HG03558 (cell line): ENCODE data around the gene EYA2.
"Not testable (repeated sequence)": the region's sequence is repeated elsewhere in the genome, so short reads cannot be mapped to it uniquely, and the experiment has no call there.

Source experiments
- ATAC-seq: cut with Tn5 transposase; IDR thresholded peaks from one replicate; pipeline ENCODE4 v1.9.1; 2021; ENCODE audit warnings: moderate number of reproducible peaks; ENCODE audit not compliant: unreplicated experiment; ENCODE audit errors: extremely low read depth

Gene EYA2

GRCh38 chr20:46894971-46895905 is 595 bp downstream of the EYA2 start:
- ATAC-seq: no peak

DNA sequence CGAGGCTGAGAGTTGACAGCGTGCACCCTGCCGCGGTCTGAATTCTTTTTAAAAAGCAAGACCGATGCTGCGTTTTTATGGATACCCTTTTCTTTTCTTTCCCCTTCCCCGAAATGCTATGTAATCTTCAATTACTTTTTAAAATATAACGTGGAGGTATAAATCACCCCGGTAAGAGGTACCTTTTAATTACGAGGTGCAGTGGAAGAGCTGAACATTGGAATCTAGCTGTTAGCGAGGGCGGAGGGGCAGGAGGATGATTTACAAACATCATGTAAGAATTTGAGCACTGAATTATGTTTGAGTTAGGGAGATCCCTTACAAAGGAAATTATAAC is 1.2 kb downstream of the EYA2 start:
- no peak for ATAC-seq

GRCh38 chr20:46897328-46897880 is 2.8 kb downstream of the EYA2 start:
- ATAC-seq: no peak

DNA sequence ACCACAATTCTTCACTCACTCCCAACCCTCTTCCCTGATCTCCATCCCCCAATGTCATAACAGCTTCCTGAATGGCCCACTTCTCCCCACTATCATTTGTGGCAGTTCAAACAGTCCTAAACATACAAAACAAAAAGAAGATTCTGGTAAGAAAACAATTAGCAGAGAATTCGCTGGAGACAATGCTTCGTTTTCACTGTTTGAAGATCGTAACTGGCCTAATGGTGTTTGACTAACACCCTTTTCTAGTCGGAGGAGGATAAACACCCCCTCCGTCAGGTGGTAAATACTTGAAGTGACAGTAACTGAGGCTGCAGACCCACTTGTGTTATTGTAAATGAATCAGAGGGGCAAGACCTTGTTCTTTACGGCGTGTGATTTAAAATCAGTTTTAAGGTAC is 3.8 kb downstream of the EYA2 start:
- no peak for ATAC-seq

- ATAC-seq: no peak
Measured at GRCh38 chr20:46899621-46900020, 5.0 kb downstream of the EYA2 start.

- ATAC-seq: no peak
Measured at GRCh38 chr20:46900086-46900485, 5.4 kb downstream of the EYA2 start.

DNA sequence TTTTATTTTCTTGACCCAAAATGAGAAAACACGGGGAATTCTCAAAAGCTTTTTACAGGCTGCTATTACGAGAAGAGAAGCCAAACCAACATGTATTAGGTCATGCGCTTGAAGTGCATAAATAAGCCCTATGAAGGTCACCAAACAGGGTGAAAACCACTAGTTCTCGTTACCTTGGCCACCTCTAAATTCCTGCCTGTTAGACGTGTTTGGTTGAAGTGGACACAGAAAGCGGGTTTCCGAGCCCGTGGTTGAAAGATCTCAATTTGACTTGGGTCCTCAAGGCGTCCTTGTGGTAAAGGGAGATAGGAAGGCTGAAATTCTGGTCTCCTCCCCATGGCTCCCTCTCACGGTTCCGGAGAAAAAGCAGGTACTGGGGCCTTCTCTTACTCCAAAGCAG is 6.2 kb downstream of the EYA2 start:
- ATAC-seq: no peak

DNA sequence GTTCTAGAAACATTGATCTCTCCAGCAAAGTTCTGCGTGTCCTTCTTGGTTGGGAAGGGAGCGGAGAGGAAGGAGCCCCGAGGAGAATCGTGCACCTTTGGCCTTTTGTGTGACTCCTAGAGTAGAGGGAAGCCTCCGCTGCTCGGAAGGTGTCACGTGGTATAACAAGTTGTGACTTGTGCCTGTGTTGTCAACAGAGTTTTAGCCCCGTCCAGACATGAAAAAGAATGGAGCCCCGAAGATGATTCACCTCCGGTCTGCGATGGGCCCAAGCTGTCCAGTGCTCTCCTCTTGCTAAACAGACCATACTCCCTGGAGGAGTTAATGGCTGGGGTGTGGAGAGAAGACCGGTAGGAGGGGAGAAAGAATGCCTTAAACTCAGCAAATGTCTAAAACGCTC is 7.0 kb downstream of the EYA2 start:
- no peak for ATAC-seq

- ATAC-seq: no peak
Measured at GRCh38 chr20:46903256-46903655, 8.6 kb downstream of the EYA2 start.

GRCh38 chr20:46903937-46904336 is 9.3 kb downstream of the EYA2 start:
- no peak for ATAC-seq

GRCh38 chr20:46905364-46906125 is 10.9 kb downstream of the EYA2 start:
- ATAC-seq: no peak

GRCh38 chr20:46913329-46914044 is 18.8 kb downstream of the EYA2 start:
- no peak for ATAC-seq

DNA sequence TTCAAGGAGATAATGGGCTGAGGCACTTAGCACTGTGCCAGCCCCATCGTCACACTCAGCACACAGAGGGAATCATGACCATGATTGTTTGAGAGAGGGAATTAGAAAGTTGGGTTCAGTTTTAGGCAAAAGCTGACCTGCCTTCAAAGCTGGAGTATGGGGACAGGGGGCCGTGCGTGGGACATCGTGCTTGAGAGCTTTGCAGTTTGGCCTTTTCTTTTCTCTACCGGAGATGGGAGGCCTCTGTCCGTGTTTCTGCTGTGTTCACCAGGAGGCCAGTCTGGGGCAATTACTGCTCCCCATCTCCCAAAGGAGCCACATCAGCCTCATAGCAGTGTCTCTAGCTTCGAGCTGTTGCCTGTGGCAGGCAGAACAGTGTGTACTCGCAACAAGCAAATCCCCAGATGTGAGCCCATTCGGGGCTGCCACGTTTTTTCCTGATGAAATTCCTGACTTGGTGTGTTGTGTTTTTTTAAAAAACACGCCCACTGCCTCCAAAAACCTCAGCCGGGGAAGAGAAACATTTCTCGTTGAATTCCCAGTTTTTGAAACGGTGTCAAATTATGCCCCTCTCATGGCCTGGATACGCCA is 20.2 kb downstream of the EYA2 start:
- ATAC-seq: no peak

DNA sequence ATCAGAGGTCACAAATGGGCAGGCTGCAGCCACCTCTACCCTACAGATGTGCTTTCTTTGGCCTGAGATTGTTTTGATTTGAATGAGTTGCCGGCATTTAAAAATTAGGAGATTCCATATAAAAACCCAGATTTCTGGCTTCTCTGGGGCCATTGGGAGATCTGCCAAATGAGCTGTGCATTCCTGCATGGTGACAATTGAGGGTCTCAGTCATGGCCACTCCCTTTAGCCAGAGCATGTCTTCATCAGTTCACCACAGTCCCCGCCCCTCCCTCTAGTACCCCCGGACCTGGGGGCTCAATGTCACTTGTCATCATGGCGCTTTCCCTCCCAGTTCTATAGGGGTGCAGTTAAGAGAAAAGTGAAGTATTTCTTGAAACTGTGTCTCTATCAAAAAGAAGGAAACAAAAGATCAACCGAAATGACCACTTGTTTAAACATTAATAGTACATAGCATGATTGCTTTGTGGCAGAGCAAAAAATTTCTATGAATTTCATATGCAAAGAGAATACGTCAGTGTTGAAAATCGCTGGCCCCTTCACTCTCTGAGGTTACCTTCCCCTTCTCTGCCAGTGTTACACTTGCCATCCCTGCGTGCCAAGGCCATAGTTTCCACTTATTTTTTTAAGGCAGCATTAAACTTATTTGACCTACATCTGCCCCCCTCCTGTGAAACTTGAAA is 21.1 kb downstream of the EYA2 start:
- ATAC-seq: no peak

DNA sequence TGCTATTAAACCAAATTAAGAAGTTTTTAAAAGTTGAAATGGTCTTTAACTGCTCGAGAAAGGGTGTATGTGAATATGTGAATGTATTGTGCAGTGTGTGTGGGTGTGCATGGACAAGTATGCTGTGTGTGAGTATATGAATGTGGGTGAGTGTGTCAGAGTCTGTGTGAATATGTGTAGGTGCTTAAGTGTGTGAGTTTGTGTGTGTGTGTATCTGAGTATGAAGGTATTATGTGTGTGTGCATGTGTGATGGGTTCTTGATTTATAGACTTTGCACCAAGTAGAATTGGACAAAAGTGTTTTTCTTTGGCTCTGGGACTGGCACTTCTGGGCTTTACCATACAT is 21.6 kb downstream of the EYA2 start:
- no peak for ATAC-seq

DNA sequence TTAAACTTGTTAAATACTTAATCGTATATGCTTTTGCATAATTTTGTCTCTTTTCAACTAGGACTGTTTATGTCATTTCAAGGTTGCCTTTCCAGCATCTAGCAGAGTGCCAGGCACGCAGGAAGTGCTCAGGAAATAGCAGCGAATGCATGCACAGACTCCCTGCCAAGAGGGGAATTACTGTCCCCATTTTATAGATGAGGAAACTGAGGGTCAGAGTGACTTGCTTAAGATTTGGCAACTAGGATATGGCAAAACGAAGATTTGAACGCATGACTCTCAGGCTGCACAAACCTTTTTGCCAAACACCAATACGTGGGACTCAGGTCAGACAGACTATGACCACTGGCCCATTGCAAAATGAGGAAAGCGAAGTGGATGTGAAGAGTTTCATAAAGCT is 22.5 kb downstream of the EYA2 start:
- no peak for ATAC-seq

GRCh38 chr20:46920114-46920513 is 25.5 kb downstream of the EYA2 start:
- no peak for ATAC-seq

- ATAC-seq: not testable (repeated sequence)
Measured at GRCh38 chr20:46922841-46923240, 28.2 kb downstream of the EYA2 start.

GRCh38 chr20:46923550-46923949 is 28.9 kb downstream of the EYA2 start:
- no peak for ATAC-seq

DNA sequence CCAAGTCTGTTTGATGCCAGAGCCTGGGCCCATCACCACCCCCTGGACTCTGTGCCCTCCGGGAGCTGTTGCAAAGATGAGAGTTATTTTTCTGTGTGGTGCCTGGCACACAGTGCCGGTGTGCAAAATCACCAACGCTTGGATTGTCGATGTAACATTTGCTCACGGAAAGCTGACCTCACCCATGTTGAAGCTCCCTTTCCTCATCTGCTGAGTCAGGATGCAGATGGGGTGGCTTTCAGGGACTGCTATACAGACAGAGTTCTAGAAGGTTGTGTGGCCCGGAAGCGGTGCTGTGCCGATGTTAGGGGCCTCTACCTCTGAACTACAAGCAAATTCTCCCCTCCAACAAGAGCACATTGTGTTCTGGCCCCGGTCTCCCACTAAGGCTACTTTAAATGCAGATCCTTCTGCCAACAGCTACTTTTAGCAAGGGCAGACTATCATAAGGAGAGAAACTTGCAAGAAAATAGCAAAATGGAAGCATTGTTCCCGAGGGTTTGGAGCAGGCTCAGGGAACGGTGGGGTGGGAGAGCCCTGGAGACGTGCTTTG is 34.0 kb downstream of the EYA2 start:
- no peak for ATAC-seq
